ENCODE measurements around the gene RAB7A.
A peak's percentile ranks its signal among the peaks of the same experiment; 100 is the strongest.
"Not testable (repeated sequence)": the region's sequence is repeated elsewhere in the genome, so short reads cannot be mapped to it uniquely, and the experiment has no call there.

RAB7A gene

DNA sequence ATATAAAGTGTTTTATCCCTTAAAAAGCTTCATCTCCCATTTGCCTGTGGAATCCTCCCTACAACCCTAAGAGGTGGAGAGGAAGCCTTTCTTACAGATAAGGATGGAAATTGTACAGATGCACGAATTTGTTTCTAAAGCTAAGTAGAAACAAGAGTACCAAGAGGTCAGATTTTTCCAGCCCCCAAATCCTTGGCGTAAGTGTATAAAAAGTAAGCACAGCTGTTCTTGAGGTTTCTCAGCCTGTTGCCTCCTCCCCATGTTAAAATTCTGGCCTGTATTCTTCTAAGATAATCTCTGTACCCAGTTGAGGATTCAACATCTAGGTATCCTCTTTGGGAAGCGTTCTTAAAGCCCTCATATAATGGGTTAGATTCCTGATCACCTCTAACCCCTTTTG is 34.9 kb downstream of the RAB7A start:
- DNase-seq = no peak

DNA sequence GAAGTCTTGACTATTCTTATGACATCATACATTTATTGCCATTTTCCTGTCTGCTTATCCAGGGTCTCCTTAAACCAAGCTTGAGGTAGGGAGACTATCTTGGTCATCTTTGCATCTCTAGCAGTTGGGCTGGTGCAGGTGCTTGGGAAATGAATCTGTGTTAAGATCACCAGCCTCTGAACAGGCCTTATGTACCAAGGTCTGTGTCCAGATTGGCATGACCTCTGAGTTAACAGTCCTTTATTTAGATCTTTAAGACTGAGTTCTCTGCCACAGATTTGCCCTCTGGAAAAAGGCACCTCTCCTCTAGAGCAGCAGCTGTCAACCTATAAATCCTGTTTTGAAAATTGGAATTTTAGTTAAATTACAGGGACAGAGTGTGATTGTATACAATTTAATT is 35.4 kb downstream of the RAB7A start:
- DNase-seq = no peak

- DNase-seq = peak; percentile 58
Observed at GRCh38 chr3:128763967-128764366, 38.0 kb downstream of the RAB7A start.

DNA sequence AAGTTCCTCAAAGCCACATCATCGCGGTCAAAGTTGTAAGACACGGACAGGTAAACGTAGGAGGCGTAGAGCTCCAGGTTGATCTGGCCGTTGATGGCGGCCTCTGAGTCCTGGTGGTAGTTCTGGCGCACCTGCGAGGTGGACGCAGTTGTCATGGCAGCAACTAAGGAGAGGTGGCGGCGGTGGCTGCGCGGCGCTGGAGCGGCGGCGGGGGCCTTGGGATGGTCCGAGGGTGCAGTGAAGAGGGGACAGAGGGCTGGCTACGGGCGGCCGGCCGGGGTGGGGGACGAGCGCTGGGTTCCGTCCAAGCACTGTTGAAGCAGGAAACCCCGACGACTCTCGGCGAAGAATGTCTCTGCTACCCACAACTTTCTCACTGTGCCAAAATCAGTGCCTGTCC is 38.9 kb downstream of the RAB7A start:
- peak; percentile 42 for DNase-seq

- DNase-seq = no peak
Observed at GRCh38 chr3:128767094-128767750, 41.2 kb downstream of the RAB7A start.

GRCh38 chr3:128768471-128768870 is 42.5 kb downstream of the RAB7A start:
- DNase-seq = no peak

- DNase-seq = no peak
Observed at GRCh38 chr3:128770387-128770786, 44.4 kb downstream of the RAB7A start.

GRCh38 chr3:128773189-128773588 is 47.2 kb downstream of the RAB7A start:
- DNase-seq = not testable (repeated sequence)

GRCh38 chr3:128773592-128773991 is 47.6 kb downstream of the RAB7A start:
- not testable (repeated sequence) for DNase-seq

DNA sequence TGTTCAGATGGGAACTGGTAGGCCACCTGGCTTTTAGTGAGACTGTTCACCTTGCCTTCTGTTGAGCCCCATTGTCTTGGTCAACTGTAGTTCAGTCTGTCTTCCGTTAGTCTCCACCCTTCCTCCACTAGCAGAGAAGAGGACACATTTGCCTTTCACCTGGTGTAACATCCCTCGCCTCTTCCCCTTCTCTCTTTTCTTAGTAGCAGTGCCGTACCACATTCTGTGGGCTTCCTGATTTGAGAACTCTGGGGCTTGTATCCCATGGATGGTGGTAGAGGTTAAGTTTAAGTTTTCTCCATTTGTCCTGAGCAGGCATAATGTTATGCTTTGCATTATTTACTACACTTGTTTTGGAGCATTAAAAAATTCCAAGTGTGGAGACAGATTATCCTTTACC is 49.3 kb downstream of the RAB7A start:
- DNase-seq = no peak

GRCh38 chr3:128775906-128776542 is 50.0 kb downstream of the RAB7A start:
- DNase-seq = no peak

DNA sequence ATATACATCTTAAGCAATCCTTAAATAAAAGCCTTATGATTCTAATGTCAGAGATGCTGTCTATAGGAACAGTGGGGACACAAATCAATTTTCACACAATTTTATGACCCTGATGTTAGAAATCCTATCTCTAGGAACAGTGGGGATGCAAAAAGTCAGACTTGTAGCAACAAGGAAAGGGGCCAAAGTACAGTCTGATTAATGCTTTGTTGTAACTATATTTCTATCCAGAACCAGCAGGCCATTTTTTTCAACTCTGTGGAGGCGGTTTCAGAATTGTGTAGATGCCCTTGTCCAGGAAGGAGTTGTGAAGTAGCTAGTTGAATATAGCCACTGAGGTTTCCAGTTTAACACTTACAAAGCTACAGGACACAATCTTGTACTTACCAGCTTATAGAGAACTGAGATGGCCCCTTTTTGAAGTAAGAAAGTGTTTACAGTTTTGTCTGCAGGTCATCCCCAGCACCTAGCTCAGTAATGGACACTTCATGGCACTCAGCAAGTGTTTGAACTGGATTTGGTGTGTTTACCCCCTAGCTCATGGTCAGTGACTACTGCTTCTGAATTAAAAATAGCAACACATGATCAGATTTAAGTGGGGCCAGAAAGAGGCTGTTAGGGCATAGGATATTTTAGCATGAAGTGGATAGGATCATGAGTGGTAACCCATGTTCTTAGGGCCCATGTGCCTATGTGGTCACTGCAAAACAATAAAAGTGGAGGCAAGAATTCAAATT is 54.3 kb downstream of the RAB7A start:
- DNase-seq = no peak

- no peak for DNase-seq
Observed at GRCh38 chr3:128781164-128781563, 55.2 kb downstream of the RAB7A start.

DNA sequence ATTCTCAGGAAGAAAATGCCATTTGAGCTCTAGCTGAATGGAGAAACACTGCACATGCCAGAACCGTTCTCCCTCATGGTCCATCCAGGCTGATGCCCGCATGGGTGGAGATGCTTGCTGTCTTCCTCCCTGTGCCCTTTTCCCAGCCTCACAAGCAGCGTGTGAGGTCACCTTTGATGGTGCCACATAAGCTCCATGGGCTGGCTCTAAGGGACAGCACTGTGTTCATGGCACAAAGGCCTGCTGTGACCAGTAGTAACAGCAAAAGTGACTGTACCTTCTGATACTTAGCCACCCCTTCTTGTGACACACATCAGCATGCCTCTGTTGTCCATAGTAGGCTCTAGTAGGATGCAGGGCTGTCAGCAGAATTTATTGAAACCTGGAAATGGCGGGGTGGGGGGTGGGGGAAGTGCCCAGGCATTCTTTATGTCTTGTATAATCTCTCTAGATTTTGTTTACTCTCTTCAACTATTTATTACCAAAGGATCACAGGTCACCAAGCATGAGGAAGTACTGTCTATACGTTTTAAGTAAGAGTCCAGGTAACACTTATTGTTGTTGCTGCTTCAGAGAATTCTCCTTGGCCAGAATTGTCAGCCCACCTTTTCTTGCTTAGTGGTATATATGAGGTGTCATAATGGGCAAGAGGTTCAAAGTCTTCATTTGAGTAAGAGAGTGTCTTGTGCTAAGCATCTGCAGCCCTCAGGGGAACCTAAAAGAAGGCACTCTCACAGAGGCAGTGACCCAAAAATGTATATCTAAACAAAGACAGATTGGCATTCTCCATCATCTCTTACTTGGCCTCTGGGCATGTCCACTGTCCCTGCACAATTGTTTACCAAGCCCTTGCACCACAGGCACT is 56.5 kb downstream of the RAB7A start:
- DNase-seq = no peak

- DNase-seq = no peak
Observed at GRCh38 chr3:128783774-128784173, 57.8 kb downstream of the RAB7A start.

DNA sequence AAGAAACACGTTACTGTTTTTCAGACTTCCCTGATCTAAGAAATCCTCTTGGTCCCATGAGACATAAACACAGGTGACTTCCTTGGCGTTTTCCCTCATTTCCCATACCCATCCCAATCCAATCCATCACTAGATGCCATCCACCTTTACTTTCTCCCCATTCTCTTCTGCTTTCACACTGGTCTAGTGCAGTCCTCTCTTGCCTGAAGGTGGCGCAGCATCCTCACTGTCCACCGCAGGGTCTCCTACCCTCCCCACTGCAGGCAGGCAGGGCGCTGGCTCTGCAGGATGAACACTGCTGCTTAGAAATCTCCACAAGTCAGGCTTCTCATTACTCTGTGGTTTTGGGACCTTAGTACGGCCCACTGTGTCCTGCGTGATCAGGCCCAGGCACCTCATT is 58.2 kb downstream of the RAB7A start:
- no peak for DNase-seq

- no peak for DNase-seq
Observed at GRCh38 chr3:128784843-128785242, 58.9 kb downstream of the RAB7A start.

- DNase-seq = no peak
Observed at GRCh38 chr3:128786434-128787020, 60.5 kb downstream of the RAB7A start.

- DNase-seq = peak; percentile 71
Observed at GRCh38 chr3:128787256-128788253, 61.6 kb downstream of the RAB7A start.

DNA sequence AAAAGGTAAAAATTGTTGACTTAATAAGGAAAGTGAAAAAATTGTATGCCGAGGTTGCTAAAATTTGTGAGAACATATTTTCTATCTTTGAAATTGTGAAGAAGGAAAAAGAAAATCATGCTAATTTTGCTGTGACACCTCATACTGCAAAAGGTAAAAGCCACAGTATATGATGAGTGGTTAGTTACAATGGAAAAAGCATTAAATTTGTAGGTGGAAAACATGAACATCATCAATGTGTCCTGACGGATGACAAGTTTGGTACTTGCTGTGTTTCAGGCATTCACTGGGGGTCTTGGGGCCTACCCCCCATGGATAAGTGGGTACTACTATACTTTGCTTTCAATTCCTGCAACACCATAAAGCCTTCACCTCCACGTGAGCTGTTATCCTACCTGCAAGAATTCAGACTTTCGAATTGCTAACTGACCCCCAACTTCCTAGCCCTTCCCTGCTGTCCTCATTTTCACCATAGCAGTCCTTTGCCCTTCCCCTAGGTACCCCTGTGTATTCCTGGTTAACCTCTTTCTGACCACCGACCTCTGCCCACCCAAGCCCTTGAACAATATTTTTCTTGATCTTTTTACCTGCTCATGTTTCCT is 62.4 kb downstream of the RAB7A start:
- no peak for DNase-seq
